H1 (cell line): ENCODE results near the gene SLC39A11. TPM values are rescaled to one million over a fixed set of nuclear protein-coding genes. Genes with fewer than 3 reads are reported as not detected.

Source experiments
- CBX8 ChIP-seq: fragments of 300-800, 300-1000 bp; sonication (generic); IDR thresholded peaks from 2 replicates; pipeline ENCODE4 v1.7.1; 2016; ENCODE audit warnings: low read depth, low read length, borderline replicate concordance
- JUND ChIP-seq: IDR thresholded peaks from 2 replicates; pipeline ENCODE4 v1.6.1; 2011; ENCODE audit warnings: mild to moderate bottlenecking, improper control_type of control experiment, low read length
- SP4 ChIP-seq: IDR thresholded peaks from 2 replicates; pipeline ENCODE4 v1.6.1; 2012; ENCODE audit warnings: low read length, inconsistent platforms
- TCF12 ChIP-seq: IDR thresholded peaks from 2 replicates; pipeline ENCODE4 v1.6.1; 2011; ENCODE audit warnings: low read depth, mild to moderate bottlenecking, low read length
- polyA plus RNA-seq, 7 experiments: library from polyadenylated mRNA; depleted of rRNA in 3 of 7; stranded (reverse) in 5 of 7; unstranded in 2 of 7; fragments of >200 nt in 5 of 7; fragments of 200-250 nt in 2 of 7; gene quantifications; 1 replicate in 5 of 7; 2 replicates in 1 of 7; 4 replicates in 1 of 7; pipeline versions ENCODE4 v1.2.1 to v1.2.3, GENCODE V29; 2011 to 2013; ENCODE audit warnings: missing spikeins in 2 of 7, mixed read lengths in 2 of 7
- total RNA-seq: library from RNA; stranded (reverse); fragmentation: NEBNext Ultra II Directional; extraction: Animal tissue kit (Norgen Biotek cat#: 25700); gene quantifications from 2 replicates; pipeline ENCODE4 v1.2.1, GENCODE V29; 2021

Gene SLC39A11
- total and polyA plus RNA-seq, 2 of the 8 experiments (the other 6 are each of a cell fraction or from before 2014, with no cell fraction given), result 12.2 to 19.6 TPM

- no peak for TF ChIP-seq TCF12
- TF ChIP-seq SP4, result no peak
- TF ChIP-seq JUND, result no peak
- no peak for TF ChIP-seq CBX8
- TF ChIP-seq, all 59 proteins: peak for 0
Observed at GRCh38 chr17:73111386-73111785, 18.9 kb upstream of the SLC39A11 start (continued).
